ENCODE measurements around the gene GPHN. TPM values are rescaled to one million over a fixed set of nuclear protein-coding genes. Genes with fewer than 3 reads are reported as not detected.

The GPHN gene
- total RNA-seq, 1 experiment from 2014 or later, result 23.4 TPM

- no peaks in the 10 kb centered on the region for H3K27me3 ChIP-seq (ENCODE audit: low read length)
- intact Hi-C loops (cut with micrococcal nuclease), result no loop called here
- TF ChIP-seq CTCF (conservative IDR thresholded peaks at IDR 0.05; ENCODE audit: low read depth, low read length) (no peak), EZH2phosphoT487 (IDR thresholded peaks at IDR 0.05; ENCODE audit: borderline replicate concordance, low read length) (no peak), EZH2 (IDR thresholded peaks at IDR 0.05; ENCODE audit: low read length, unreplicated experiment) (no peak)
- DNase-seq, result no peak
- ChIA-PET CTCF (no interaction called here), POLR2A (ENCODE audit: unreplicated experiment) (no interaction called here)
- peaks cover 3% of the 10 kb centered on the region; the same call in 1 of the 2 replicates for H3K36me3 ChIP-seq (ENCODE audit: low read depth, low read length)
- BruUV-seq (replicated peaks), result no TSS peak
- H3K9me3 ChIP-seq (ENCODE audit: low read length), result peaks cover 3% of the 10 kb centered on the region
- H2AFZ ChIP-seq (ENCODE audit: low read length), result no peak overlapping the region
- H3K4me3 ChIP-seq (ENCODE audit: low read length), result no peak overlapping the region
- no peaks in the 10 kb centered on the region for H3K4me1 ChIP-seq (ENCODE audit: insufficient read depth, low read length)
- H3K4me2 ChIP-seq (ENCODE audit: low read length), result no peak overlapping the region
- H4K20me1 ChIP-seq (ENCODE audit: low read length), result no peaks in the 10 kb centered on the region
- no peaks in the 10 kb centered on the region for H3F3A ChIP-seq (ENCODE audit: low read length, unreplicated experiment)
- no peaks in the 10 kb centered on the region for H3K79me2 ChIP-seq (ENCODE audit: low read length)
- H3K27ac ChIP-seq (ENCODE audit: low read length), result no peak overlapping the region
- no peaks in the 10 kb centered on the region for H3K9me2 ChIP-seq (replicated peaks; ENCODE audit: low read length)
- no peak for ATAC-seq
- H3K9ac ChIP-seq (ENCODE audit: low read length), result no peak overlapping the region
Measured at GRCh38 chr14:66464261-66464660, 43.7 kb upstream of the GPHN start.

GRCh38 chr14:66468778-66469367 lies 39.1 kb upstream of the GPHN start:
- no peaks in the 10 kb centered on the region for H3K4me1 ChIP-seq (ENCODE audit: insufficient read depth, low read length)
- H3K4me3 ChIP-seq (ENCODE audit: low read length), result no peak overlapping the region
- DNase-seq, result no peak
- no peak overlapping the region for H3K4me2 ChIP-seq (ENCODE audit: low read length)
- H4K20me1 ChIP-seq (ENCODE audit: low read length), result no peaks in the 10 kb centered on the region
- CTCF ChIA-PET, result no interaction called here
- H3K27ac ChIP-seq (ENCODE audit: low read length), result no peak overlapping the region
- H3K27me3 ChIP-seq (ENCODE audit: low read length), result no peaks in the 10 kb centered on the region
- no peaks in the 10 kb centered on the region for H3F3A ChIP-seq (ENCODE audit: low read length, unreplicated experiment)
- POLR2A ChIA-PET (ENCODE audit: unreplicated experiment), result no interaction called here
- H3K9me2 ChIP-seq (replicated peaks; ENCODE audit: low read length), result no peaks in the 10 kb centered on the region
- no TSS peak for BruUV-seq (replicated peaks)
- H3K36me3 ChIP-seq (ENCODE audit: low read depth, low read length), result peaks cover 7% of the 10 kb centered on the region; the same call in 1 of the 2 replicates
- no peak for ATAC-seq
- peaks cover 10% of the 10 kb centered on the region for H3K9me3 ChIP-seq (ENCODE audit: low read length)
- TF ChIP-seq EZH2 (IDR thresholded peaks at IDR 0.05; ENCODE audit: low read length, unreplicated experiment) (no peak), CTCF (conservative IDR thresholded peaks at IDR 0.05; ENCODE audit: low read depth, low read length) (no peak), EZH2phosphoT487 (IDR thresholded peaks at IDR 0.05; ENCODE audit: borderline replicate concordance, low read length) (no peak)
- H3K79me2 ChIP-seq (ENCODE audit: low read length), result no peaks in the 10 kb centered on the region
- intact Hi-C loops (cut with micrococcal nuclease), result no loop called here
- H3K9ac ChIP-seq (ENCODE audit: low read length), result no peak overlapping the region
- no peak overlapping the region for H2AFZ ChIP-seq (ENCODE audit: low read length)

GRCh38 chr14:66471584-66471983 lies 36.4 kb upstream of the GPHN start:
- no TSS peak for BruUV-seq (replicated peaks)
- Histone ChIP-seq H3K9me3 (ENCODE audit: low read length) (peaks cover 10% of the 10 kb centered on the region), H3K4me3 (ENCODE audit: low read length) (no peak overlapping the region), H3K9me2 (replicated peaks; ENCODE audit: low read length) (no peaks in the 10 kb centered on the region), H3K27me3 (ENCODE audit: low read length) (no peaks in the 10 kb centered on the region), H3K36me3 (ENCODE audit: low read depth, low read length) (peaks cover 7% of the 10 kb centered on the region; the same call in 1 of the 2 replicates), H3K79me2 (ENCODE audit: low read length) (no peaks in the 10 kb centered on the region), H2AFZ (ENCODE audit: low read length) (no peak overlapping the region), H3K4me2 (ENCODE audit: low read length) (no peak overlapping the region), H3K27ac (ENCODE audit: low read length) (no peak overlapping the region), H4K20me1 (ENCODE audit: low read length) (no peaks in the 10 kb centered on the region), H3K4me1 (ENCODE audit: insufficient read depth, low read length) (no peaks in the 10 kb centered on the region), H3F3A (ENCODE audit: low read length, unreplicated experiment) (no peaks in the 10 kb centered on the region), H3K9ac (ENCODE audit: low read length) (no peak overlapping the region)
- ATAC-seq (no peak), DNase-seq (no peak)
- ChIA-PET POLR2A (ENCODE audit: unreplicated experiment) (no interaction called here), CTCF (no interaction called here)
- TF ChIP-seq EZH2 (IDR thresholded peaks at IDR 0.05; ENCODE audit: low read length, unreplicated experiment), result no peak
- intact Hi-C loops (cut with micrococcal nuclease), result no loop called here

Data from PC-3 (cell line).